Stimulated activated CD8-positive, alpha-beta memory T cell treated with anti-CD3 and anti-CD28 coated beads, Interleukin-4, amount 100 ng/mL, for 1 hour (primary cell): ENCODE measurements around the gene KBTBD12.
"Not testable (repeated sequence)": the region's sequence is repeated elsewhere in the genome, so short reads cannot be mapped to it uniquely, and the experiment has no call there.

Experiments
- DNase-seq, 2 donors: peaks; one replicate each; pipeline ENCODE4 v3.0.0-alpha.2; 2020; ENCODE audit warnings: low read depth in 2 of 2, low spot score in 1 of 2

Gene KBTBD12

GRCh38 chr3:127915115-127915936 is at the start of gene KBTBD12:
Gene KBTBD12, plus strand, starts transcription at chr3:127915232. Its CDS starts 7,830 bp downstream, at chr3:127923062.
- DNase-seq: no peak

GRCh38 chr3:127865941-127866340 is 49.1 kb upstream of the KBTBD12 start:
- DNase-seq: no peak

GRCh38 chr3:127867412-127867811 is 47.6 kb upstream of the KBTBD12 start:
- no peak for DNase-seq

- no peak for DNase-seq
Observed at GRCh38 chr3:127867986-127868385, 47.0 kb upstream of the KBTBD12 start.

GRCh38 chr3:127870156-127870555 is 44.9 kb upstream of the KBTBD12 start:
- no peak for DNase-seq

GRCh38 chr3:127874097-127874496 is 40.9 kb upstream of the KBTBD12 start:
- DNase-seq: not testable (repeated sequence)

GRCh38 chr3:127881586-127881985 is 33.4 kb upstream of the KBTBD12 start:
- no peak for DNase-seq

- DNase-seq: no peak
Observed at GRCh38 chr3:127884041-127884440, 31.0 kb upstream of the KBTBD12 start.

- no peak for DNase-seq
Observed at GRCh38 chr3:127886231-127886955, 28.6 kb upstream of the KBTBD12 start.

GRCh38 chr3:127886956-127887231 is 28.1 kb upstream of the KBTBD12 start:
- no peak for DNase-seq

- no peak for DNase-seq
Observed at GRCh38 chr3:127887321-127887720, 27.7 kb upstream of the KBTBD12 start.

- DNase-seq: no peak
Observed at GRCh38 chr3:127888156-127888555, 26.9 kb upstream of the KBTBD12 start.

GRCh38 chr3:127888564-127889107 is 26.4 kb upstream of the KBTBD12 start:
- no peak for DNase-seq

GRCh38 chr3:127889461-127889863 is 25.6 kb upstream of the KBTBD12 start:
- no peak for DNase-seq

GRCh38 chr3:127889976-127890650 is 24.9 kb upstream of the KBTBD12 start:
- DNase-seq: no peak

- DNase-seq: not testable (repeated sequence)
Observed at GRCh38 chr3:127890651-127891290, 24.3 kb upstream of the KBTBD12 start.

GRCh38 chr3:127894481-127894880 is 20.6 kb upstream of the KBTBD12 start:
- no peak for DNase-seq

- DNase-seq: no peak
Observed at GRCh38 chr3:127899200-127899599, 15.8 kb upstream of the KBTBD12 start.

GRCh38 chr3:127899766-127900165 is 15.3 kb upstream of the KBTBD12 start:
- DNase-seq: no peak

- no peak for DNase-seq
Observed at GRCh38 chr3:127900536-127900935, 14.5 kb upstream of the KBTBD12 start.

- no peak for DNase-seq
Observed at GRCh38 chr3:127902486-127902885, 12.5 kb upstream of the KBTBD12 start.
